H1 (cell line): ENCODE measurements around the gene PRSS22. TPM values are rescaled to one million over a fixed set of nuclear protein-coding genes. Genes with fewer than 3 reads are reported as not detected.

Experiments
- CTCF ChIA-PET: fragments of 300-600 bp; sonication (Branson Sonifier 250); formaldehyde crosslinking; loops from one replicate; lab custom pipeline; 2021; ENCODE audit not compliant: partially characterized antibody; lab: Charles Lee
- POLR2A ChIA-PET: fragments of 300-600 bp; sonication (Branson Sonifier 250); formaldehyde crosslinking; loops from one replicate; lab custom pipeline; 2021; ENCODE audit warnings: inconsistent platforms; ENCODE audit not compliant: partially characterized antibody; lab: Charles Lee
- DNase-seq, 2 experiments: peaks; one replicate each; pipeline versions ENCODE4 v3.0.0 to v3.0.0-alpha.2; 2010 to 2022; ENCODE audit warnings: low spot score in 2 of 2, low read depth in 1 of 2, mixed read lengths in 1 of 2
- FAIRE-seq: peaks from 2 replicates; lab custom pipeline; 2011; peaks lifted over from hg19 to GRCh38; lab: Jason Lieb, UNC
- H2AFZ ChIP-seq: 2 replicates; pipeline ENCODE4 v1.8.1; 2012; ENCODE audit warnings: low read length, inconsistent platforms
- H2AK5ac ChIP-seq: 2 replicates; pipeline ENCODE4 v1.6.1; 2013; ENCODE audit warnings: low read depth, low read length
- H2BK120ac ChIP-seq: replicated peaks from 2 replicates; pipeline ENCODE3; 2013; ENCODE audit warnings: low read depth, low read length, inconsistent platforms
- H2BK12ac ChIP-seq: 2 replicates; pipeline ENCODE4 v1.6.1; 2013; ENCODE audit warnings: low read depth, low read length
- H2BK15ac ChIP-seq: 2 replicates; pipeline ENCODE4 v1.6.1; 2013; ENCODE audit warnings: low read length
- H2BK20ac ChIP-seq: 2 replicates; pipeline ENCODE4 v1.6.1; 2013; ENCODE audit warnings: low read length
- H2BK5ac ChIP-seq: 2 replicates; pipeline ENCODE4 v1.6.1; 2013; ENCODE audit warnings: low read depth, low read length
- H3K14ac ChIP-seq: 2 replicates; pipeline ENCODE4 v1.6.1; 2013; ENCODE audit warnings: inconsistent platforms; ENCODE audit not compliant: insufficient read length
- H3K18ac ChIP-seq: 2 replicates; pipeline ENCODE4 v1.6.1; 2013; ENCODE audit warnings: low read length; ENCODE audit errors: extremely low read depth
- H3K23ac ChIP-seq: 2 replicates; pipeline ENCODE4 v1.6.1; 2013; ENCODE audit warnings: inconsistent platforms; ENCODE audit not compliant: insufficient read length
- H3K23me2 ChIP-seq: 2 replicates; pipeline ENCODE4 v1.6.1; 2013; ENCODE audit warnings: low read depth, low read length
- H3K27ac ChIP-seq: 2 replicates; pipeline ENCODE4 v1.6.1; 2011; ENCODE audit warnings: low read depth, low read length, inconsistent platforms
- H3K27me3 ChIP-seq, 4 experiments: replicated peaks in 1 of 4; 1 replicate in 1 of 4; 2 replicates in 3 of 4; pipeline versions ENCODE4 v1.6.1 to v1.8.1; 2011 to 2013; ENCODE audit warnings: low read length in 3 of 4, mild to moderate bottlenecking in 3 of 4, inconsistent platforms in 2 of 4, mixed read lengths in 2 of 4, moderate library complexity in 1 of 4; ENCODE audit not compliant: control insufficient read depth in 3 of 4, insufficient read depth in 3 of 4; ENCODE audit errors: extremely low read depth in 1 of 4
- H3K36me3 ChIP-seq, 4 experiments: 2 replicates each; pipeline versions ENCODE4 v1.6.1 to v1.8.1; 2011 to 2013; ENCODE audit warnings: mild to moderate bottlenecking in 4 of 4, low read length in 3 of 4, moderate library complexity in 2 of 4, control low read depth in 1 of 4, inconsistent platforms in 1 of 4; ENCODE audit not compliant: insufficient read depth in 4 of 4, control insufficient read depth in 2 of 4
- H3K4ac ChIP-seq: replicated peaks from 2 replicates; pipeline ENCODE3; 2013; ENCODE audit warnings: low read length, low read depth, mixed read lengths, inconsistent platforms; ENCODE audit not compliant: insufficient read length
- H3K4me1 ChIP-seq, 4 experiments: replicated peaks in 1 of 4; 1 replicate in 1 of 4; 2 replicates in 3 of 4; pipeline versions ENCODE4 v1.6.1 to v1.8.1; 2011 to 2013; ENCODE audit warnings: low read length in 3 of 4, inconsistent platforms in 2 of 4, mixed read lengths in 1 of 4; ENCODE audit not compliant: insufficient read depth in 4 of 4, control insufficient read depth in 3 of 4
- H3K4me2 ChIP-seq, 2 experiments: 2 replicates each; pipeline versions ENCODE4 v1.6.1 to v1.8.1; 2011 to 2013; ENCODE audit warnings: low read depth in 2 of 2, low read length in 2 of 2, control low read depth in 1 of 2, inconsistent platforms in 1 of 2, mild to moderate bottlenecking in 1 of 2; ENCODE audit not compliant: insufficient read depth in 1 of 2
- H3K4me3 ChIP-seq, 4 experiments: fragments of 200-600, 300-600 bp in 1 of 4; sonication (generic), shearing (Covaris generic), sonication (Bioruptor Twin) in 1 of 4; 2 replicates each; pipeline versions ENCODE4 v1.5.1 to v1.8.1; 2011 to 2016; ENCODE audit warnings: low read length in 4 of 4, low read depth in 3 of 4, control low read depth in 2 of 4, inconsistent platforms in 2 of 4, mild to moderate bottlenecking in 2 of 4, mixed read lengths in 1 of 4, moderate library complexity in 1 of 4; ENCODE audit not compliant: insufficient read depth in 2 of 4; ENCODE audit errors: extremely low read depth in 1 of 4
- H3K56ac ChIP-seq: replicated peaks from 2 replicates; pipeline ENCODE3; 2013; ENCODE audit warnings: low read depth, mild to moderate bottlenecking, mixed read lengths, low read length, inconsistent platforms; ENCODE audit not compliant: insufficient read length
- H3K79me1 ChIP-seq: 2 replicates; pipeline ENCODE4 v1.6.1; 2013; ENCODE audit warnings: low read depth, low read length, control low read depth
- H3K79me2 ChIP-seq, 2 experiments: 2 replicates each; pipeline versions ENCODE4 v1.6.1 to v1.8.1; 2012 to 2013; ENCODE audit warnings: low read length in 2 of 2, mild to moderate bottlenecking in 2 of 2, inconsistent platforms in 1 of 2; ENCODE audit not compliant: insufficient read depth in 2 of 2, control insufficient read depth in 1 of 2
- H3K9ac ChIP-seq, 4 experiments: replicated peaks in 1 of 4; 1 replicate in 1 of 4; 2 replicates in 3 of 4; pipeline versions ENCODE4 v1.6.1 to v1.8.1; 2011 to 2013; ENCODE audit warnings: low read depth in 3 of 4, low read length in 3 of 4, control low read depth in 2 of 4, mild to moderate bottlenecking in 2 of 4, moderate library complexity in 2 of 4, inconsistent platforms in 1 of 4; ENCODE audit errors: extremely low read depth in 1 of 4
- H3K9me3 ChIP-seq, 2 experiments: 2 replicates each; pipeline versions ENCODE4 v1.6.1 to v1.8.1; 2012 to 2013; ENCODE audit warnings: mild to moderate bottlenecking in 2 of 2, moderate library complexity in 2 of 2, control low read depth in 1 of 2, inconsistent platforms in 1 of 2, low read depth in 1 of 2, low read length in 1 of 2, mixed read lengths in 1 of 2; ENCODE audit not compliant: insufficient read depth in 2 of 2
- H4K20me1 ChIP-seq, 2 experiments: replicated peaks in 1 of 2; 2 replicates each; pipeline versions ENCODE3 to v1.8.1; 2011 to 2013; ENCODE audit warnings: inconsistent platforms in 2 of 2, low read length in 2 of 2, mild to moderate bottlenecking in 1 of 2; ENCODE audit not compliant: insufficient read depth in 2 of 2, control insufficient read depth in 1 of 2
- H4K5ac ChIP-seq: 2 replicates; pipeline ENCODE4 v1.6.1; 2013; ENCODE audit warnings: low read length, low read depth, mixed read lengths, inconsistent platforms; ENCODE audit not compliant: insufficient read length
- H4K8ac ChIP-seq: 2 replicates; pipeline ENCODE4 v1.8.0; 2013; ENCODE audit warnings: mild to moderate bottlenecking, moderate library complexity, low read length, inconsistent platforms; ENCODE audit not compliant: insufficient read depth; ENCODE audit errors: extremely low read depth
- H4K91ac ChIP-seq: replicated peaks from 2 replicates; pipeline ENCODE3; 2013; ENCODE audit warnings: low read length, mixed read lengths, inconsistent platforms; ENCODE audit not compliant: insufficient read length
- BCL11A ChIP-seq, 2 experiments: IDR thresholded peaks; one replicate each; pipeline ENCODE4 v1.6.1; 2011; ENCODE audit warnings: low read depth in 2 of 2, low read length in 2 of 2, mild to moderate bottlenecking in 2 of 2
- CREB1 ChIP-seq: IDR thresholded peaks from 2 replicates; pipeline ENCODE4 v1.6.1; 2012; ENCODE audit warnings: inconsistent platforms
- E2F6 ChIP-seq: IDR thresholded peaks from 2 replicates; pipeline ENCODE4 v1.6.1; 2012; ENCODE audit warnings: inconsistent platforms
- MAX ChIP-seq: IDR thresholded peaks from 2 replicates; pipeline ENCODE4 v1.6.1; 2012; ENCODE audit warnings: inconsistent platforms
- PHF8 ChIP-seq: fragments of 200-600 bp; sonication (generic); conservative IDR thresholded peaks from 2 replicates; pipeline ENCODE4 v1.7.1; 2012; ENCODE audit warnings: low read depth, mild to moderate bottlenecking, inconsistent platforms, low read length, moderate library complexity
- SP1 ChIP-seq: IDR thresholded peaks from 2 replicates; pipeline ENCODE4 v1.6.1; 2011; ENCODE audit warnings: low read depth, low read length
- TAF1 ChIP-seq: IDR thresholded peaks from 2 replicates; pipeline ENCODE4 v1.6.1; 2011; ENCODE audit warnings: mild to moderate bottlenecking, low read depth, low read length
- WGBS, 2 experiments: shearing (Covaris generic) in 1 of 2; methylation state at CpG; one replicate each; pipeline versions ENCODE4 v1.1.6 to v1.1.7; 2013 to 2015; ENCODE audit warnings: low lambda C conversion rate in 2 of 2, mixed read lengths in 2 of 2, inconsistent platforms in 1 of 2, low coverage in 1 of 2, missing lambda C conversion rate in 1 of 2; ENCODE audit not compliant: insufficient replicate concordance in 2 of 2, insufficient coverage in 1 of 2, insufficient read length in 1 of 2; ENCODE audit errors: extremely low coverage in 1 of 2, missing lambda C conversion rate in 1 of 2; 5-methylcytosine and 5-hydroxymethylcytosine counted together
- polyA plus RNA-seq, 7 experiments: library from polyadenylated mRNA; depleted of rRNA in 3 of 7; stranded (reverse) in 5 of 7; unstranded in 2 of 7; fragments of >200 nt in 5 of 7; fragments of 200-250 nt in 2 of 7; gene quantifications; 1 replicate in 5 of 7; 2 replicates in 1 of 7; 4 replicates in 1 of 7; pipeline versions ENCODE4 v1.2.1 to v1.2.3, GENCODE V29; 2011 to 2013; ENCODE audit warnings: missing spikeins in 2 of 7, mixed read lengths in 2 of 7
- total RNA-seq: library from RNA; stranded (reverse); fragmentation: NEBNext Ultra II Directional; extraction: Animal tissue kit (Norgen Biotek cat#: 25700); gene quantifications from 2 replicates; pipeline ENCODE4 v1.2.1, GENCODE V29; 2021

Gene PRSS22
- total and polyA plus RNA-seq, 2 of the 8 experiments (the other 6 are each of a cell fraction or from before 2014, with no cell fraction given), result 4.0 to 4.4 TPM

GRCh38 chr16:2905988-2906387, 48.0 kb upstream of the PRSS22 start:
- H3K27ac ChIP-seq, result no peak overlapping the region
- DNase-seq, result no peak
- TF ChIP-seq E2F6, result peak; percentile 39; the same call in 1 of the 2 replicates
- TF ChIP-seq PHF8, result no peak
- TF ChIP-seq TAF1, result no peak
- peak; percentile 86; the same call in 1 of the 2 replicates for TF ChIP-seq SP1
- 0 out of 2 replicates have a peak, but pooled peaks have one; percentile 4 for TF ChIP-seq CREB1
- peak; percentile 66; the same call in 1 of the 2 replicates for TF ChIP-seq MAX
- TF ChIP-seq BCL11A (IDR thresholded peaks at IDR 0.05; ENCODE audit: low read depth in 2 of 2, low read length in 2 of 2), result no peak
- H2BK20ac ChIP-seq, result no peak overlapping the region
- no peak overlapping the region for H3K56ac ChIP-seq
- H2BK5ac ChIP-seq, result no peak overlapping the region
- no peaks in the 10 kb centered on the region for H3K79me2 ChIP-seq
- H3K27me3 ChIP-seq, result no peaks in the 10 kb centered on the region
- H3K4me1 ChIP-seq, result peaks cover 0 to 2% (median 0%) of the 10 kb centered on the region in 4 experiments; a peak in 2 of 7 replicates
- no peak overlapping the region for H2BK12ac ChIP-seq
- no peaks in the 10 kb centered on the region for H3K9me3 ChIP-seq
- no peaks in the 10 kb centered on the region for H3K36me3 ChIP-seq
- H4K91ac ChIP-seq, result no peak overlapping the region
- no peak overlapping the region for H2AK5ac ChIP-seq
- H3K4me2 ChIP-seq, result peak overlapping the region; percentile 17 to 57; a peak in 3 of 4 replicates
- H3K23ac ChIP-seq, result no peak overlapping the region
- no peak overlapping the region; the same call in 1 of the 2 replicates for H3K18ac ChIP-seq
- no peak overlapping the region for H4K8ac ChIP-seq
- H3K4me3 ChIP-seq, result peak overlapping the region in 1 of 4 experiments; percentile 23; a peak in 1 of 8 replicates
- H2BK15ac ChIP-seq, result no peak overlapping the region
- H2BK120ac ChIP-seq, result no peak overlapping the region
- 29% methylated on average over 12 of the region's 12 CpGs; no CpG with 5 or more reads in 1 of the 2 experiments for WGBS, 2 experiments
- no peaks in the 10 kb centered on the region for H3K79me1 ChIP-seq
- no peaks in the 10 kb centered on the region for H4K20me1 ChIP-seq
- ChIA-PET CTCF (interaction anchor here (1.0 to 3.6 kb wide), 10 partner anchors 9 to 67 kb away, joined by 3 to 29 read pairs (median 4); partner anchors contain the start of gene FLYWCH2), POLR2A (interaction anchor here (0.6 to 2.6 kb wide), 4 partner anchors 23 to 129 kb away, joined by 3 to 11 read pairs (median 4); partner anchors contain the start of genes ELOB and FLYWCH2)
- H3K23me2 ChIP-seq, result peaks cover 4% of the 10 kb centered on the region; the same call in 1 of the 2 replicates
- no peak overlapping the region for H2AFZ ChIP-seq
- H3K9ac ChIP-seq, result no peak overlapping the region
- peak; percentile 83 for FAIRE-seq
- no peak overlapping the region for H3K14ac ChIP-seq
- no peak overlapping the region for H4K5ac ChIP-seq
- H3K4ac ChIP-seq, result no peak overlapping the region
